Neuronal stem cell (in vitro differentiated cells): ENCODE measurements around the gene MYO3B.
"Not testable (repeated sequence)": the region's sequence is repeated elsewhere in the genome, so short reads cannot be mapped to it uniquely, and the experiment has no call there.

Experiments used
- DNase-seq: peaks from one replicate; pipeline ENCODE4 v3.0.0-alpha.2; 2013; ENCODE audit warnings: low spot score
- H2AFZ ChIP-seq: one replicate; pipeline ENCODE4 v1.6.1; 2013; ENCODE audit warnings: mild to moderate bottlenecking, low read length, inconsistent platforms
- H2AK5ac ChIP-seq: 2 replicates; pipeline ENCODE4 v1.6.1; 2013; ENCODE audit warnings: low read depth, mild to moderate bottlenecking, inconsistent platforms, low read length, moderate library complexity, mixed read lengths
- H2BK120ac ChIP-seq: 2 replicates; pipeline ENCODE4 v1.6.1; 2013; ENCODE audit warnings: low read depth, mild to moderate bottlenecking, inconsistent platforms, low read length, moderate library complexity, mixed read lengths
- H2BK12ac ChIP-seq: one replicate; pipeline ENCODE4 v1.6.1; 2013; ENCODE audit warnings: low read length, inconsistent platforms
- H2BK15ac ChIP-seq: 2 replicates; pipeline ENCODE4 v1.6.1; 2013; ENCODE audit warnings: mild to moderate bottlenecking, low read length, inconsistent platforms, mixed read lengths
- H2BK5ac ChIP-seq: one replicate; pipeline ENCODE4 v1.6.1; 2013; ENCODE audit warnings: inconsistent platforms, mild to moderate bottlenecking, low read length, moderate library complexity
- H3K14ac ChIP-seq: one replicate; pipeline ENCODE4 v1.6.1; 2013; ENCODE audit warnings: low read length, inconsistent platforms
- H3K18ac ChIP-seq: 2 replicates; pipeline ENCODE4 v1.6.1; 2013; ENCODE audit warnings: low read length, inconsistent platforms
- H3K23ac ChIP-seq: 2 replicates; pipeline ENCODE4 v1.6.1; 2013; ENCODE audit warnings: low read depth, mild to moderate bottlenecking, mixed read lengths, low read length, inconsistent platforms; ENCODE audit not compliant: poor library complexity
- H3K27ac ChIP-seq: replicated peaks from 3 replicates; pipeline ENCODE4 v1.5.1; 2013; ENCODE audit warnings: low read length, inconsistent platforms
- H3K27me3 ChIP-seq, 3 experiments: 2 replicates each; pipeline ENCODE4 v1.6.1; 2013; ENCODE audit warnings: low read length in 3 of 3, mild to moderate bottlenecking in 2 of 3, inconsistent platforms in 1 of 3, low read depth in 1 of 3, mixed read lengths in 1 of 3, moderate library complexity in 1 of 3; ENCODE audit not compliant: control insufficient read depth in 3 of 3, insufficient read depth in 3 of 3
- H3K36me3 ChIP-seq, 2 donors: replicated peaks in 1 of 2; 2 replicates each; pipeline ENCODE4 v1.6.1; 2013; ENCODE audit warnings: low read length in 2 of 2; ENCODE audit not compliant: control insufficient read depth in 2 of 2, insufficient read depth in 2 of 2
- H3K4ac ChIP-seq: 2 replicates; pipeline ENCODE4 v1.6.1; 2013; ENCODE audit warnings: inconsistent platforms, mild to moderate bottlenecking, low read length, moderate library complexity
- H3K4me1 ChIP-seq, 2 donors: 1 replicate in 1 of 2; 2 replicates in 1 of 2; pipeline ENCODE4 v1.6.1; 2013; ENCODE audit warnings: low read length in 2 of 2, low read depth in 1 of 2; ENCODE audit not compliant: control insufficient read depth in 2 of 2, insufficient read depth in 1 of 2
- H3K4me2 ChIP-seq: one replicate; pipeline ENCODE4 v1.6.1; 2013; ENCODE audit warnings: mild to moderate bottlenecking, low read length, inconsistent platforms; ENCODE audit not compliant: insufficient read depth, poor library complexity, severe bottlenecking
- H3K4me3 ChIP-seq, 2 donors: 2 replicates each; pipeline ENCODE4 v1.5.1; 2013; ENCODE audit warnings: low read length in 2 of 2, mild to moderate bottlenecking in 2 of 2, inconsistent platforms in 1 of 2, moderate library complexity in 1 of 2
- H3K79me1 ChIP-seq: one replicate; pipeline ENCODE4 v1.6.1; 2013; ENCODE audit warnings: low read depth, mild to moderate bottlenecking, inconsistent platforms, low read length, moderate library complexity
- H3K9ac ChIP-seq: one replicate; pipeline ENCODE4 v1.6.1; 2013; ENCODE audit warnings: mild to moderate bottlenecking, low read depth, low read length, inconsistent platforms; ENCODE audit not compliant: poor library complexity
- H3K9me3 ChIP-seq, 2 donors: replicated peaks in 1 of 2; 2 replicates each; pipeline versions ENCODE3 to v1.6.1; 2013; ENCODE audit warnings: low read length in 2 of 2, mild to moderate bottlenecking in 2 of 2, inconsistent platforms in 1 of 2, low read depth in 1 of 2, mixed read lengths in 1 of 2, moderate library complexity in 1 of 2; ENCODE audit not compliant: control insufficient read depth in 2 of 2, insufficient read depth in 1 of 2
- H4K8ac ChIP-seq: one replicate; pipeline ENCODE4 v1.6.1; 2013; ENCODE audit warnings: low read depth, mild to moderate bottlenecking, inconsistent platforms, low read length, moderate library complexity
- H4K91ac ChIP-seq: one replicate; pipeline ENCODE4 v1.6.1; 2013; ENCODE audit warnings: low read length, low read depth, mild to moderate bottlenecking, inconsistent platforms; ENCODE audit not compliant: poor library complexity
- WGBS, 2 donors: extraction: QIAGEN DNeasy Blood & Tissue Kit; methylation state at CpG; one replicate each; pipeline ENCODE4 v1.1.7; 2013; ENCODE audit warnings: missing lambda C conversion rate in 2 of 2, mixed read lengths in 1 of 2; ENCODE audit not compliant: insufficient read length in 2 of 2, insufficient replicate concordance in 1 of 2; ENCODE audit errors: extremely low coverage in 2 of 2; 5-methylcytosine and 5-hydroxymethylcytosine counted together

The MYO3B gene

DNA sequence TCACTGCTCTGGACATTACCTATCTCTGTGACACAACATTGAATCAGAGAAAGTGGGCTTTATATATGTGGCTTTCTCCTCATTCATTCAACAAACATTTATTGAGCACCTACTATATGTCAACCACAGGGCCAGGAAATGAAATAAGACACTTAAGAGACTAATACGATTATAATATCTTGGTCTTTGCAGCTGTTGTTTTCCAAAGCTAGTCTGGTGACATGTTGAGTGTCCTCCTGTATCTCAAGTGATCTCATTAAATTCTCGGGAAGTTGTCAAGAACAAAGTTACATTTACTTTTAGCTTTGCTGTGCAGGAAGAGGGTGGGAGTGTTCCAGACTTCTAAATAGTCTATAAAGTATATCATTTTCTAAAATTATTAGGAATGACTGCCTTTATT lies 372.6 kb downstream of the MYO3B start:
- Histone ChIP-seq H2BK120ac (no peak overlapping the region), H2BK5ac (no peak overlapping the region), H3K4me2 (no peak overlapping the region), H3K9ac (no peak overlapping the region), H3K4ac (no peak overlapping the region), H3K79me1 (no peaks in the 10 kb centered on the region), H4K91ac (no peak overlapping the region), H2AFZ (no peak overlapping the region), H3K27ac (no peak overlapping the region), H3K18ac (no peak overlapping the region), H3K23ac (no peak overlapping the region), H3K14ac (no peak overlapping the region), H3K27me3 (no peaks in the 10 kb centered on the region), H2AK5ac (no peak overlapping the region), H3K36me3 (peaks cover 0 to 2% of the 10 kb centered on the region in 2 donors), H4K8ac (no peak overlapping the region), H3K4me1 (no peaks in the 10 kb centered on the region), H3K4me3 (no peak overlapping the region), H3K9me3 (peaks cover 0 to 6% of the 10 kb centered on the region in 2 donors), H2BK12ac (no peak overlapping the region), H2BK15ac (no peak overlapping the region)
- no peak for DNase-seq
- WGBS, 2 donors: no CpG with 5 or more reads among the region's 2 CpGs

DNA sequence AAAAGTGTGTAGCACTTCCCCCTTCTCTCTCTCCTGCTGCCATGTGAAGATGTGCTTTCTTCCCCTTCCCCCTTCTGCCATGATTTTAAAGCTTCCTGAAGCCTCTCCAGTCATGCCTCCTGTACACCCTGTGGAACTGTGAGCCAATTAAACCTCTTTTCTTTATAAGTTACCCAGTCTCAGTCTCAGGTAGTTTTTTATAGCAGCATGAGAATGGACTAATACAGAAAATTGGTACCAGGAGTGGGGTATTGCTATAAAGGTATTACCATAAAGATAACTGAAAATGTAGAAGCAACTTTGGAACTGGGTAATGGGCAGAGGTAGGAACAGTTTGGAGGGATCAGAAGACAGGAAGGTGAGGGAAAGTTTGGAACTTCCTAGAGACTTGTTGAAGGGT lies 374.0 kb downstream of the MYO3B start:
- H3K4me2 ChIP-seq, H2BK120ac ChIP-seq, H4K91ac ChIP-seq, H3K4ac ChIP-seq, H3K79me1 ChIP-seq, H3K9ac ChIP-seq, H2AK5ac ChIP-seq, H2BK15ac ChIP-seq, H3K9me3 ChIP-seq, H3K23ac ChIP-seq, H3K4me1 ChIP-seq, H2AFZ ChIP-seq, H3K14ac ChIP-seq, DNase-seq, H4K8ac ChIP-seq, H3K27ac ChIP-seq, H3K18ac ChIP-seq, H2BK12ac ChIP-seq, H3K4me3 ChIP-seq, H2BK5ac ChIP-seq, H3K36me3 ChIP-seq, H3K27me3 ChIP-seq: not testable (repeated sequence)

DNA sequence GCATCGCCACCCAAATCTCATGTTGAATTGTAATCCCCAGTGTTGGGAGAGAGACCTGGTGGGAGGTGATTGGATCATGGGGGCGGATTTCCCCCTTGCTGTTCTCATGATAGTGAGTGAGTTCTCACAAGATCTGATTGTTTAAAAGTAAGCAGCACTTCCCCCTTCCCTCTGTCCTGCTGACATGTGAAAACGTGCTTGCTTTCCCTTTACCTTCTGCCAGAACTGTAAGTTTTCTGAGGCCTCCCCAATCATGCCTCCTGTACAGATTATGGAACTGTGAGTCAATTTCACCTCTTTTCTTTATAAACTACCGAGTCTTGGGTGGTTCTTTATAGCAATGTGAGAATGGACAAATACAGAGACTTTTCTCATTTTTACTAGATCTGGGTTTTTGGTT lies 375.8 kb downstream of the MYO3B start:
- Histone ChIP-seq H3K18ac (no peak overlapping the region), H2BK120ac (no peak overlapping the region), H3K27me3 (no peaks in the 10 kb centered on the region), H2AK5ac (no peak overlapping the region), H3K14ac (no peak overlapping the region), H4K91ac (no peak overlapping the region), H3K9me3 (peaks cover 0 to 4% of the 10 kb centered on the region in 2 donors), H3K23ac (no peak overlapping the region), H3K4ac (no peak overlapping the region), H2BK12ac (no peak overlapping the region), H2AFZ (no peak overlapping the region), H2BK15ac (no peak overlapping the region), H3K9ac (no peak overlapping the region), H3K4me3 (no peak overlapping the region), H4K8ac (no peak overlapping the region), H3K36me3 (peaks cover 0 to 2% of the 10 kb centered on the region in 2 donors), H3K79me1 (no peaks in the 10 kb centered on the region), H2BK5ac (no peak overlapping the region), H3K4me2 (no peak overlapping the region), H3K4me1 (no peaks in the 10 kb centered on the region), H3K27ac (no peak overlapping the region)
- DNase-seq: no peak
- no CpG with 5 or more reads among the region's 4 CpGs for WGBS, 2 donors

DNA sequence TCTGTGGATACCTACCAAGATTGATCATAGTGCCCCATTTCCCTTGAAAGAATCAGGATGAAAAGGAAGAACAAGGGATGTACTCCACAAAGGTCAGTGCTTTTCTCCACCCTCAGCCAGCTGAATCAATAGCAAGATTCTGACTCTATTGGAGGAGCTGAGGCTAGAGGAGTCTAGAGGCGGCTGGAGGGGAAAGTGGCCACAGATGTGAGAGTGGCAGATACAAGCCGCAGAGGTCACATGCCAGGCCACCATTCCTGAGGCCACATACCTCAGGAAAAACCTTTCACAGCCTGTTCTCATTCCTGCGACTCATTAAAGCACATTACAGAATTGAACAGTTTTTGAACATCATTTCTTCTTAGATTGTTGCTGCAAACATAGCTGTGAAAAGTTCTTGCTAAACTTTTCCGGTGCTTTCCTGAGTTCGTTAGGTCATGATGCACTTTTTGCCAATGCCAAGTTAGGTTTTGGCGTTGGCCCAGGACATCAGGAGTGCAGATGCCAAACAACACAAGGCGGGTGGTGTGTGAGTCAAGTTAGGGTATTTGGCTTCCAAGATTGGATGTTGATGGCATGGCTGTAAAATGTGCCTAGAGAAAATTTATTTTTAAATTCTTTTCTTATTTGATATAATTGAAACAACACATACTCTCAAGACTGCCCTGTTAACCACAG lies 376.5 kb downstream of the MYO3B start:
- Histone ChIP-seq H3K9me3 (peaks cover 0 to 4% of the 10 kb centered on the region in 2 donors), H3K79me1 (no peaks in the 10 kb centered on the region), H3K27me3 (no peaks in the 10 kb centered on the region), H4K91ac (no peak overlapping the region), H3K4me1 (no peaks in the 10 kb centered on the region), H2BK120ac (no peak overlapping the region), H3K36me3 (peaks cover 0 to 2% of the 10 kb centered on the region in 2 donors), H3K23ac (no peak overlapping the region), H3K18ac (no peak overlapping the region), H2AFZ (no peak overlapping the region), H4K8ac (no peak overlapping the region), H3K4me3 (no peak overlapping the region), H3K4ac (no peak overlapping the region), H3K27ac (no peak overlapping the region), H2AK5ac (no peak overlapping the region), H2BK15ac (no peak overlapping the region), H2BK5ac (no peak overlapping the region), H3K14ac (no peak overlapping the region), H3K9ac (no peak overlapping the region), H3K4me2 (no peak overlapping the region), H2BK12ac (no peak overlapping the region)
- no peak for DNase-seq
- no CpG with 5 or more reads among the region's 7 CpGs for WGBS, 2 donors
